Panc1 (cell line): ENCODE measurements around the gene ABCC1. TPM values are rescaled to one million over a fixed set of nuclear protein-coding genes. Genes with fewer than 3 reads are reported as not detected.

Experiments
- ATAC-seq: fragments of 200-7000 bp; cut with Tn5 transposase; 2 replicates; pipeline ENCODE4 v1.9.1; 2020; ENCODE audit warnings: mild to moderate bottlenecking, moderate library complexity
- BruUV-seq: library from RNA; stranded (reverse); fragments of 400-500 nt; replicated peaks from 2 replicates; lab custom pipeline; 2021; lab: Mats Ljungman, UMichigan
- CTCF ChIA-PET: fragments of 300-600 bp; sonication (Branson Sonifier 250); formaldehyde crosslinking; loops from one replicate; lab custom pipeline; 2022; ENCODE audit warnings: antibody characterized with exemption; lab: Charles Lee
- POLR2A ChIA-PET: fragments of 300-600 bp; sonication (Branson Sonifier 250); formaldehyde crosslinking; loops from one replicate; lab custom pipeline; 2022; ENCODE audit warnings: antibody characterized with exemption; lab: Charles Lee
- DNase-seq: peaks from one replicate; pipeline ENCODE4 v3.0.0-alpha.2; 2010; ENCODE audit warnings: low read depth, low spot score
- H3K27ac ChIP-seq: 2 replicates; pipeline ENCODE4 v1.5.1; 2011; ENCODE audit warnings: mild to moderate bottlenecking, low read length, inconsistent platforms
- H3K27me3 ChIP-seq: fragments of 200-500 bp; sonication (Bioruptor generic); 2 replicates; pipeline ENCODE4 v1.6.0; 2014; ENCODE audit warnings: low read length, inconsistent platforms; ENCODE audit not compliant: control insufficient read depth, insufficient read depth
- H3K36me3 ChIP-seq: fragments of 200-500 bp; sonication (Bioruptor generic); 2 replicates; pipeline ENCODE4 v1.5.1; 2014; ENCODE audit warnings: inconsistent platforms, mild to moderate bottlenecking, low read length, moderate library complexity; ENCODE audit not compliant: control insufficient read depth, insufficient read depth
- H3K4me1 ChIP-seq: 2 replicates; pipeline ENCODE4 v1.5.1; 2011; ENCODE audit warnings: inconsistent platforms, mild to moderate bottlenecking, low read length, moderate library complexity; ENCODE audit not compliant: control insufficient read depth, insufficient read depth
- H3K4me3 ChIP-seq, 2 experiments: 2 replicates each; pipeline ENCODE4 v1.5.1; 2011 to 2012; ENCODE audit warnings: low read depth in 2 of 2, low read length in 2 of 2, mild to moderate bottlenecking in 2 of 2, inconsistent platforms in 1 of 2, moderate library complexity in 1 of 2
- H3K9me3 ChIP-seq: fragments of 200-500 bp; sonication (Bioruptor generic); 2 replicates; pipeline ENCODE4 v1.5.1; 2014; ENCODE audit warnings: low read depth, mild to moderate bottlenecking, inconsistent platforms, low read length, moderate library complexity; ENCODE audit not compliant: control insufficient read depth, insufficient read depth
- CTCF ChIP-seq: fragments of 450-650 bp; IDR thresholded peaks from 2 replicates; pipeline ENCODE4 v1.5.1; 2017; ENCODE audit warnings: mild to moderate bottlenecking
- POLR2AphosphoS5 ChIP-seq: IDR thresholded peaks from 2 replicates; pipeline ENCODE4 v1.6.1; 2012; ENCODE audit warnings: mild to moderate bottlenecking, low read depth, low read length, moderate library complexity
- REST ChIP-seq, 2 experiments: IDR thresholded peaks; 2 replicates each; pipeline ENCODE4 v1.6.1; 2011 to 2012; ENCODE audit warnings: low read depth in 2 of 2, control low read depth in 1 of 2, low read length in 1 of 2, mild to moderate bottlenecking in 1 of 2, moderate library complexity in 1 of 2; ENCODE audit not compliant: insufficient read depth in 1 of 2
- SIN3A ChIP-seq: IDR thresholded peaks from 2 replicates; pipeline ENCODE4 v1.6.1; 2012; ENCODE audit warnings: low read depth, mild to moderate bottlenecking, low read length, moderate library complexity, borderline replicate concordance; ENCODE audit not compliant: insufficient read depth
- TCF7L2 ChIP-seq: IDR thresholded peaks from 2 replicates; pipeline ENCODE4 v1.6.1; 2011; ENCODE audit warnings: mild to moderate bottlenecking, low read depth, low read length, inconsistent platforms
- in situ Hi-C: cut with HindIII; loops from 2 replicates; pipeline ENCODE4 v1.10.0; 2016; ENCODE audit warnings: low sequenced_read_pairs, low pct_unique_long_range_greater_than_20kb
- intact Hi-C: fragments of 100-400 bp; cut with micrococcal nuclease; formaldehyde crosslinking; loops from one replicate; pipeline ENCODE4 v1.10.0; 2022; ENCODE audit not compliant: unreplicated experiment
- total RNA-seq: library from RNA; stranded (reverse); gene quantifications from one replicate; pipeline ENCODE4 v1.2.1, GENCODE V29; 2021; ENCODE audit not compliant: unreplicated experiment

Gene ABCC1
- total RNA-seq, 1 experiment from 2014 or later, result 296 TPM

- Histone ChIP-seq H3K36me3 (peaks cover 15% of the 10 kb centered on the region), H3K4me3 (no peak overlapping the region), H3K4me1 (no peaks in the 10 kb centered on the region), H3K9me3 (no peaks in the 10 kb centered on the region), H3K27me3 (no peaks in the 10 kb centered on the region), H3K27ac (no peak overlapping the region)
- TF ChIP-seq SIN3A, result no peak
- TF ChIP-seq CTCF, result no peak
- TF ChIP-seq TCF7L2, result no peak
- TF ChIP-seq REST (IDR thresholded peaks at IDR 0.05; ENCODE audit: insufficient read depth in 1 of 2, low read depth in 2 of 2, low read length in 1 of 2), result no peak
- TF ChIP-seq POLR2AphosphoS5, result no peak
- no peak for ATAC-seq
- no peak for DNase-seq
- BruUV-seq, result no TSS peak
- intact Hi-C loops, result no loop called here
- ChIA-PET CTCF (no interaction called here), POLR2A (interaction anchor here (0.8 kb wide), 1 partner anchor 15 kb away, joined by 3 read pairs; no protein-coding TSS in a partner anchor)
- in situ Hi-C loops, result loop anchor here (10.0 kb wide), 2 partner anchors 86 to 144 kb away; no protein-coding TSS in a partner anchor
These were observed 89.5 kb downstream of the ABCC1 start for GRCh38 chr16:16038950-16039349.

- CTCF ChIA-PET, result no interaction called here
- no TSS peak for BruUV-seq
- H3K9me3 ChIP-seq, result no peaks in the 10 kb centered on the region
- peaks cover 25% of the 10 kb centered on the region for H3K36me3 ChIP-seq
- POLR2A ChIA-PET, result interaction anchor here (0.6 kb wide), 1 partner anchor 251 kb away, joined by 10 read pairs; no protein-coding TSS in a partner anchor
- no peaks in the 10 kb centered on the region for H3K27me3 ChIP-seq
- no peak overlapping the region for H3K27ac ChIP-seq
- in situ Hi-C loops, result no loop called here
- no peak for TF ChIP-seq CTCF
- TF ChIP-seq SIN3A, result no peak
- TF ChIP-seq POLR2AphosphoS5, result no peak
- no peak for TF ChIP-seq REST (IDR thresholded peaks at IDR 0.05; ENCODE audit: insufficient read depth in 1 of 2, low read depth in 2 of 2, low read length in 1 of 2)
- no peak for TF ChIP-seq TCF7L2
- intact Hi-C loops, result no loop called here
- no peak overlapping the region for H3K4me3 ChIP-seq
- DNase-seq (no peak), ATAC-seq (no peak; the same call in 1 of the 2 replicates)
- 0 out of 2 replicates have a peak, but pooled peaks cover 2% of the 10 kb centered on the region for H3K4me1 ChIP-seq
These were observed 91.9 kb downstream of the ABCC1 start for GRCh38 chr16:16041196-16041892.
